Stimulated activated CD8-positive, alpha-beta memory T cell treated with anti-CD3 and anti-CD28 coated beads, Interleukin-4, amount 100 ng/mL, for 4 hours (primary cell): ENCODE results near the gene RSF1.

Experiments used
- DNase-seq, 2 donors: peaks; one replicate each; pipeline ENCODE4 v3.0.0-alpha.2; 2020; ENCODE audit warnings: low read depth in 2 of 2, low spot score in 1 of 2

Gene RSF1

DNA sequence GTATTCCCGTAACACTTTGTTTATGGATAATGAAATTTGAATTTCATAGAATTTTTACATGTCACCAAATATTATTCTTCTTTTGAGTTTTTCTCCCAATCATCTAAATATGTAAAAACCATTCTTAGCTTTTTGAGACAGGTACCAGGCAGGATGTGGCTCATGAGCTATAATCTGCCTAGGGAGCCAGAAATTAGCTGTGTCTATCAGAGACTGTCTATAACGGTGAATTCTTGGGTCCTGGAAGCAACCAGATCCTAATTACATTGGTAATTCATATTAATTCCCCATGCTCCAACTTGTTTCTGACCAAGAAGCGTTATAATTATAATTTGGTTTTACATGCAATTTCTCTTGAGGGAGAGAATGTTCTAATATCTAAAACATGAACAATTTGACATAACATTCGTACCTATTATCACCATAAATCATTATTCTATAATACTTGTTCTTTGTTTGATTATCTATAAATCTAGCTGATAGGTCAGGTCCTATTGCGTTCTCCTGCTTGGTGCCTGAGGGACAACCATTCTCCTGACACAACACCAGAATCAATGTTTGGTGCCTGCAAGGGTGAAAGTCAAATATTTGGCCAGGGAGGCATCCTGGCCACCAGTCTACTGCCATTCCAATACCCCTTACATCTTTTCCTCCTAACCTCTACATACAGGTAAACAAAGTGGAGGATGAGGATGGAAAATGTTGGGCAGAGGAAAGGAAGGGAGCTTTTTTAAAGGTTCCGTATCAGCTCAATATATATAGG, 69.9 kb downstream of the RSF1 start:
- no peak for DNase-seq

DNA sequence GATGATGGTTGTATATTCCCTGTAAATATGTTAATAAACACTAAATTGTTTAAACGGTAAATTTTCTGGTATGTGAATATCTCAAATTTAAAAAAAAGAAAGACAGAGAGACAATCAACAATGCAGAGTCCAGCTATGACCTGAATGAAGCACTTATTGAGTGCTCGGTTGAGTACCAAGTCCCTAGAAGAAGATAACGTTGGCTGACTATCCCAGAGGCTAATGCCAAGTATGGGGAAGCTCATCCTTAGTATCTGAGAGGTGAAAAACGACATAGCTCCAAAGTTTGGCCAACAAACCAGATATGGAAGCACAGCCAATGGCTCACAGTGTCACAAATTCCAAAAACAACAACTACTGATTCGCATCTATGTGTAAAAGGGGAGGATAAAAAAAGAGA, 71.3 kb downstream of the RSF1 start:
- no peak for DNase-seq

DNA sequence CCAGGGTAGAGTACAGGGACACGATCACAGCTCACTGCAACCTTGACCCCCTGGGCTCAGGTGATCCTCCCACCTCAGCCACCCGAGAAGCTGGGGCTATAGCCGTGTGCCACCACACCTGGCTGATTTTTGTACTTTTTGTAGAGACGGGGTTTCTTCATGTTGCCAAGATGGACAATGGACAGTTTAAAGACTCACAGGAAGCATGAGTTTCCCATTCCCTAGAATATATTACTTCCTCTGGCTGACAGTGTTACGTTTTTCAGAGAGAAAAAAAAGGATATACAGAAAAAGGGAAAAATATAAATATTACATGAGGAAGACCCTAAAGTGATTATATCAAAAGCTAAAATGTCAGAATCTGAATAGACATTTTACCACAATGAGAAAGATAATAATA, 72.3 kb downstream of the RSF1 start:
- no peak for DNase-seq

DNA sequence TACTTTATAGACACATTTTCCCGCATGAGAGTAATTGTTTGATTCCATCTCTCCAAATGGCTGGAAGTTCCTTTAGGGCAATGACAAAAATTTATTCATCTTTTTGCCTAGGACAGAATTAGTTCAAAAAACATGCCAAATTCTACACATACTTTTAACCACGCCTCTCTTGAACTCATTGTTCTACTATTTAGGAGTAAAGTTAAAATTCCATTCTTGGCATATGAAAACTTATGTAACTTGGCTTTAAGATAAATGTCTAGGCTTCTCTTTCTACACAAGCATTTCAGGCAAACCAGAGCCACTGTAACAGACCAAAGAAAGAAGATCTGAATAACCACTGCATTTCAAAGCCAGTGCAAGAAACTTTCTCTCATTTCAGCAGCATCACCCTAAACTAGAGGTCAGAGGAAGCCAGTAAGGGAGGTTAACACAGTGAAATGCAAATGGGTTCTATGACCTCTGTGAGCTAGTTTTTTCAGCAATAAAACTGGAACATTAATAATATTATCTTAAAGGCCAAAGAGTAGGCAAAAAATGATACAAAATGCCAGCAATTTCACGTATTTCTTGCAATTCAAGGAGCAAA, 73.0 kb downstream of the RSF1 start:
- no peak for DNase-seq

DNA sequence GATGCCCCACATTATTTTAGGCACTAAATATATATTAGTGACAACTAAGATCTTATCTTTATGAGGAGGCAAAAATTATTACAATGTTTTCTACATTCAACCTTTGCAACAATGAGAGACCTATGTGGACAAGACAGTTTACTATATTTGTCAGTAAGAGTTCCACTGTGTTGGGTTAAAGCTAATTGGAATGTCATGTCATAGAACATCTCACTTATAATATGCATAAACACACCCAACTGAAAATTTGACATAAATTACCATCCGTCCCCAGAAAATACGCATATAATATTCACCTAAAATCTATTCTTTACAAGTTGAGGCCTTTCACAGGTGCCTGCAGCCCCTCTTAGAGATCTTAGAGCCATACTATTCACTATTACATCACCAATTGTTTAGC, 84.0 kb downstream of the RSF1 start:
- no peak for DNase-seq

DNA sequence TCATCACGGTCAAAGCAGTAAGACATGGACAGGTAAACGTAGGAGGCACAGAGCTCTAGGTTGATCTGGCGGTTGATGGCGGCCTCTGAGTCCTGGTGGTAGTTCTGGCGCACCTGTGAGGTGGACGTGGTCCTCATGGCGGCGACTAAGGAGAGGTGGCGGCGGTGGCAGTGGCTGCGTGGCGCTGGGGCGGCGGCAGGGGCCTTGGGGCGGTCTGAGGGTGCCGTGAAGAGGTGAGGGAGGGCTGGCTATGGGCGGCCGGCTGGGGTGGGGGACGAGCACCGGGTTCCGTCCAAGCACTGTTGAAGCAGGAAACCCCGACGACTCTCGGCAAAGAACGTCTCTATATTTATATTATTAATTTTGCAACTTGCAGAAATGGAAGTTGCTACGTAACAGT, 85.6 kb downstream of the RSF1 start:
- DNase-seq, result no peak

DNA sequence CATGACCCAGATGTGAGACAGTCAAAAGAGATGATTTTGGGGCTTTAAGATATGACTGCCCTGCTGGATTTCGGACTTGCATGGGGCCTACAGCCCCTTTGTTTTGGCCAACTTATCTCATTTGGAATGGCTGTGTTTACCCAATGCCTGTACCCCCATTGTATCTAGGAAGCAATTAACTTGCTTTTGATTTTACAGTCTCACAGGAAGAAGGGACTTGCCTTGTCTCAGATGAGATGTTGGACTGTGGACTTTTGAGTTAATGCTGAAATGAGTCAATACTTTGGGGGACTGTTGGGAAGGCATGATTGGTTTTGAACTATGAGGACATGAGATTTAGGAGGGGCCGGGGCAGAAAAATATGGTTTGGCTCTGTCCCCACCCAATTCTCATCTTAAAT, 88.4 kb downstream of the RSF1 start:
- no peak for DNase-seq

DNA sequence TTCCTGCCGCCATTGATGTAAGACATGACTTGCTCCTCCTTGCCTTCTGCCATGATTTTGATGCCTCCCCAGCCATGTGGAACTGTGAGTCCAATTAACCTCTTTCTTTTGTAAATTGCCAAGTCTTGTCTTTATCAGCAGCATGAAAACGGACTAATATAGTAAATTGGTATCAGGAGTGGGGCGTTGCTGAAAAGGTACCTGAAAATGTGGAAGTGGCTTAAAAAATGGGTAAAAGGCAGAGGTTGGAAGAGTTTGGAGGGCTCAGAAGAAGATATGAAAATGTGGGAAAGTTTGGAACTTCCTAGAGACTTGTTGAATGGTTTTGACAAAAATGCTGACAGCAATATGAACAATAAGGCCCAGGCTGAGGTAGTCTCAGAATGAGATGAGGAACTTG, 89.7 kb downstream of the RSF1 start:
- DNase-seq, result no peak

DNA sequence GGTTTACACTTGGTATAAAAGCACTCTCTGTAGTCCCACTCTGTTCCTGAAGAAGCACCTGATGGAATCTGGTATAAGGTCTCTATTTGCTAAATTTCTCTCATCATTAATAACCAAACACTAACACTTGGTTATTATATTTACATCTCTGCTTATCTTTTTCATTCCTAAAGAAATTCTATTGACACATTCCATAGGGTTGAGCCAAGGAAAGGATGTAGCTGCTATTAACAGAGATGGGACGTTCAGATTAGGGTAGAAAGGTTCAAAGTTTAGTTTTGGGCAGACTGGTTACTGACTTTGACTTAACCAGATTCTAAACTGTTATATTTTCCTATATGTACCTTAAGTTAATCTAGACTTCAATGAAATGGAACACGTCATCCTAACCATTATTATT, 91.5 kb downstream of the RSF1 start:
- DNase-seq, result no peak

DNA sequence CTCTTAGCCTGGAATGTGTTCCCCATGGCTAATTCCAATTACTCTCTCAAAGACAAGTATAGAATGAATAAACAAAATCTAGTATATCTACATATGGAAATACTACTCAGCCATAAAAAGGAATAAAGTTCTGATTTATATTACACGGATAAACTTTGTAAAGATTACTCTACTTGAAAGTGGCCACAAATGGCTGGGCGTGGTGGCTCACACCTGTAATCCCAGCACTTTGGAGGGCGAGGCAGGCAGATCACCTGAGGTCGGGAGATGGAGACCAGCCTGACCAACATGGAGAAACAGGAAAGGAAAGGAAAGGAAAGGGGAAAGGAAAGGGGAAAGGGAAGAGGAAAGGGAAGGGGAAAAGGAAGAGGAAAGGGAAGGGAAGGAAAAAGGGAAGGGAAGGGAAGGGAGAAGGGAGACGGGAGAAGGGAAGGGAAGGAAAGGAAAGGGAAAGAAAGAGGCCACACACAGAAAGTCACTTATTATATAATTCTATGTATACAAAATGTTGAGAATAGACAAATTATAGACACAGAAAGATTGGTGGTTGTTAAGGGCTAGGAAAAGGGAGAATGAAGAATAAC, 92.2 kb downstream of the RSF1 start:
- DNase-seq, result no peak

DNA sequence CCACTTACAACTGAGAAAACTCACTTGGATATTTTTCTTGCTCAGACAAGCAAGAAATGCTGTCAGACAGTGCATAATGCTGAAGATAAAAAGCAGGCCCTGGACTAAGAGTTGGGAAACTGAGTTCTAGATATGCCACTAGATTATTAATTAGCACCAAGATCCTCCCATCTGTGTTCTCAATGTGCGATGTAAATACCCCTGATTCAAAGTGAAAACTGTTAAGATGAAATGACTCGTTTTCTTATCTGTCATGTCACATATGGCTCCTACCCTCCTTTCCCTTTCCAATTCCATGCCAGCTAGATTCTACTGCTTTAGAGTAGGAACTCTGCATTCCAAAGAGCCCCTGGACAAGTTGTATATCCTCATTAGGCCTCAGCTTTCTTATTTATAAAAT, 94.0 kb downstream of the RSF1 start:
- no peak for DNase-seq

DNA sequence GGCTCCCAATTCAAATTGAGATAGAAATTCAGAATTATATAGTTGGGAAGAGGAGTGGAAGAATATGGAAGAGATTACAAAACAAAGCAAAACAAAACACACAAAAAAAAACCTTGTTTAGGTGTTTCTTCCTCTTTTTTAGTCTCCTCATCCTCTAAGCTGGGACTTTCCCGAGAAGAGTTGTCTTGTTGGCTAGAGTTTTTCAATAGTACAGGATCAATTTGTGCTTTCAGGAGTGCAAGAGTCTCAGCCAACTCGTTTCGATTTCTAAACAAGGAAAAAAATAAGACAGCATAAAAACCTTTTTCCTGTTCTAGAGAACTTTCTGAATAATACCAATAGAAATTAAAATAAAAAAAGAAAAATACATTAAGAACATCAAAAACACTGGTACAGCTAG, 95.1 kb downstream of the RSF1 start:
- no peak for DNase-seq

DNA sequence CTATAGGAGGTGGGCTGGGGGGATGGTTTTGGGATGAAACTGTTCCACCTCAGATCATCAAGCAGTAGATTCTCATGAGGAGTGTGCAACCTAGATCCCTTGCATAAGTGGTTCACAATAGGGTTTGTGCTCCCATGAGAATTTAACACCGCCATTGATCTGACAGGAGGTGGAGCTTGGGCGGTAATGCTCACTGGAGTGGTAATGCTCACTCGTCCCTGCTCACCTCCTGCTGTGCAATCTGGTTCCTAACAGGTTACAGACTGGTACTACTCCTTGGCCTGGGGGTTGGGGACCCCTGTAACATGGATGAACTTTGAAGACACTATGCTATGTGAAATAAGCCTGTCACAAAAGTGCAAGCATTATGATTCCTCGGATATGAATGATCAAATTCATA, 95.9 kb downstream of the RSF1 start:
- no peak for DNase-seq

DNA sequence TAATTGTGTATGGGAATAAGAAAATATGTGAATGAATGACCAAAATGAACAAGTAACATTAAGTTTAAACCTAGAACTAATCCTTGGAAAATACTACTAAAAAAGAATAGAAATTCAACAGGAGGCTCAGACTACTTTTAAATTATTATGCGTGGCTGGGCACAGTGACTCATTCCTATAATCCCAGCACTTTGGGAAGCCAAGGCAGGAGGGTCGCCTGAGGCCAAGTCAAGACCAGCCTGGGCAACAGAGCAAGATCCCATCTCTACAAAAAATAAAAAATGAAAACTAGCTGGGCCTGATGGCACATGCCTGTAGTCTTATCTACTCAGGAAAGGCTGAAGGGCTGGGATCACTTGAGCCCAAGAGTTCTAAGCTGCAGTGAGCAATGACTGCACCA, 97.5 kb downstream of the RSF1 start:
- no peak for DNase-seq

DNA sequence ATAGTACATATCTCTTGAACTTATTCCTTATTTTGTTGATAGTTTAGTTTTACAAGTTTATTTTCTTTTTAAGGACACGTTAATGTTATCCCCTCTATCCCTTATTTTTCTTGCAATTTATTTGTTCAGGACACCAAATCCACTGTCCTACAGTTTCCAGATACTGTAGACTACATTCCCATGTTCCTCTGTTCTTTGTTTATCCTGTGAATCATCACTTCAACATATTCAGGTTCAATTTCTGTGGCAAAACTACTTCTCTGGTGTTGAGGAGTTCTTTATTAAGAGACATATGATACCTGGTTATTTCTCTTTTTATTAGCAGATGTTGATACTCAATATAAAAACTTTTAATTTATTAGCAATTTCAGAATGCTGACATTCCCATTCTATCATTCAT, 110.2 kb downstream of the RSF1 start:
- DNase-seq, result no peak

DNA sequence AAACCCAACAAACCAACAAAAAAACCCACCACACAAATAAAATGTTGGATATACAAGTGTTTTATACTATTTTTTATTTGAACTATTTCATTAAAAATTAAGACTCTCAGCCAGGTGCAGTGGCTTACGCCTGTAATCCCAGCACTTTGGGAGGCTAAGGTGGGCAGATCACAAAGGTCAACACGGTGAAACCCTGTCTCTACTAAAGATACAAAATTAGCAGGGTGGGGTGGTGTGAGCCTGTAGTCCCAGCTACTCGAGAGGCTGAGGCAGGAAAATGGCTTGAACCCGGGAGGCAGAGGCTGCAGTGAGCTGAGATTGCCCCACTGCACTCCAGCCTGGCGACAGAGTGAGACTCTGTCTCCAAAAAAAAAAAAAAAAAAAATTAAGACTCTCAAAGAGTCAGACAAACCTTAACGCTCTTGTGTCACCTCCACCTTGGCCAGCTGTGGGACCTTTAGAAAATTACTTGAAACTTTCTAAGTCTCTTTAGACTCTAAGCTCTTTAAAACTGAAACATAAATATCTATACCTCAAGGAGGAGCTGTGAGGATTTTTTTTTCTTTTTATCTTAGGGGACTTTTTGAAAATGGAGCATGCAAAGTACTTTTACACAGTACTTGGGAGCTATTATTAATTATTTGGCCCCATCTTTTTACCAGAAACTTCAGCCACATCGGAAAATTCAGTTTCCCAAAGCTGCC, 114.5 kb downstream of the RSF1 start:
- DNase-seq, result no peak

DNA sequence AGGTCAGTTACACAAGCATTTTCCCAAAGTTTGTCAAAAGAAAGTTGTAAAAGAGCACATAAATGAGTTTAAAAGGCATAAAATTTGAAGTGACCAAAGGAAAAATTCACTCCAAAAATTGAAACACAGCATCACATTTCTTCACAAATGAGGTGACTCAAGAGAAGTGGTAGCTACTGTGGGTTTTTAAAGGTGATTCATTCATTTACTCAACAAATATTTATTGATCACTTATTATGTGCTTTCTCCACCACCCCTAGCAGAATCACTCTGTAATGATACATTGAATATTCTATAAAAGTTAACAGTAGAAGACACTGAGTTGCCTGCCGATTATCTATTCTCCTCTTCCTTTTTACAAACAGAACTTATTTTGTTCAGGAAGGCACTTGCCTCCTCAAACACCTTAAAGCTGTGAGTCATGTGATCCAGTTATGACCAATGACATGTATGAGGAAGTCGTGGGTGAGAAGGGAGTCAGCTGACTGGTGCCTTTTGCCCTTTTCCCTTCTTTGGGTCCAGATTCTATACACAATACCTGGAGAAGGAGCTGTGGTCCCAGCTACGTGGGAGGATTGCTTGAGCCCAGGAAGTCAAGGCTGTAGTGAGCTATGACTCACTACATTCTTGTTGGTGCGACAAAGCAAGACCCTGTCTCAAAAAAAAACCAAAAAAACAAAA, 115.2 kb downstream of the RSF1 start:
- no peak for DNase-seq

DNA sequence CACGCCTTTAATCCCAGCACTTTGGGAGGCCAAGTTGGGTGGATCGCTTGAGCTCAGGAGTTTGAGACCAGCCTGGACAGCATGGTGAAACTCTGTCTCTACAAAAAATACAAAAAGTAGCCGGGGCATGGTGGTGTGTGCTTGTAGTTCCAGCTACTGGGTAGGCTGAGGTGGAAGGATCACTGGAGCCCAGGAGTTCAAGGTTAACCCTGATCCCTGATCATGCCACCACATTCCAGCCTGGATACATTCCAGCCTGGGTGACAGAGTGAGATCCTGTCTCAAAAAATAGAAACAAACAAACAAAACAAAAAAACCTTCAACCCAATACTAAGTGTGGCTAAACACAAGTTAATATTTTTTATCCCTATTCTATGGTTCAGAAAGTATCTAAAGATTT, 116.5 kb downstream of the RSF1 start:
- no peak for DNase-seq

DNA sequence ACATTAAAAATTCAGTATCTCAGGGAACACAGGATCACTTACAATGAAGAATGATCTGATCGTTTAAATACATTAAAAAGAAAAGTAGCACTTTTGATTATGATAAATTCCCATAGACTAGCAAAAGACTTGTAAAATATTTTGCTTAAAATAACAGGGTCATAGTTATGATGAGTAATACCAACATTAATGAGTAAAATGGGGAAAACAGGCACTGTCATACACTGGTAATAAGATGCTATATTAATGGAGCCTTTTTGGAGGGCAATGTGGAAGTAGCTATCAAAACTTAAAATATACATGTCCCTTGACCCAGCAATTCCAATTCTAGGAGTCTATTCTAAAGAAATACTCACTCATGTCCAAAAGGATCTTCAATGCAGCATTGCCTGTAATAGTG, 121.1 kb downstream of the RSF1 start:
- no peak for DNase-seq

DNA sequence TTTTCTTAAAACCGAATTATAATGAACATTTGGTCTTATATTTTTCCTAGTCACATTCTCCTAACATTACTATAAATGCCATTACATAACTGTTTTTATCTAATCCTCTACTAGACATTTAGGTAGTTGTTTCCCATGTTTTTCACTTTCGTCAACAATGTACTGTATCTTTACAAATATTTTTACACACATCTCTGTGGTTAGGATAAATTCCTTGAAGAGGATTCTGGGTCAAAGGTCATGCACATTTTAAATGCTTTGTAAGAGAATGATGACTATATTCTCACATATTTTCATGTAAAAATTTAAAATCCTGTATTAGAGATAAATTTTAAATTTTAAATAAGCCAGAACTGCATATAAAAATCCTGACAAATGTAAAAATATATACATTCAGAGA, 121.6 kb downstream of the RSF1 start:
- no peak for DNase-seq

DNA sequence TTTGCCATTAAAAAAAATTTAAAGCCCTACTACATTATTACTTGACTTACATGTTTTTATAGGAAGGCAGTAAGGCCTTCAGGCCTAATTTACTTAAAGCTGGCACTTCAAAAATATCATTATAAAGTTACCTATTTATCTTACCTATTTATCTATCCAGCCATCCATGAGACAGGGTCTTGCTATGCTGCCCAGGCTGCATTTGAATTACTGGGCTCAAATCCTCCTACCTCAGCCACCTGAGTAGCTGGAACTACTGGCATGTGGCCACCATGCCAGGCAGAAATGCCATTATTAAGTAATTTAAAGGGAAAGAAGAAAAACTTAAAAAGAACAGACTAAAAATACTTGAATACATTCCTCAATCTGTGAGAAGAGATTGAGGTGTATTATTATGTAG, 122.7 kb downstream of the RSF1 start:
- DNase-seq, result no peak

DNA sequence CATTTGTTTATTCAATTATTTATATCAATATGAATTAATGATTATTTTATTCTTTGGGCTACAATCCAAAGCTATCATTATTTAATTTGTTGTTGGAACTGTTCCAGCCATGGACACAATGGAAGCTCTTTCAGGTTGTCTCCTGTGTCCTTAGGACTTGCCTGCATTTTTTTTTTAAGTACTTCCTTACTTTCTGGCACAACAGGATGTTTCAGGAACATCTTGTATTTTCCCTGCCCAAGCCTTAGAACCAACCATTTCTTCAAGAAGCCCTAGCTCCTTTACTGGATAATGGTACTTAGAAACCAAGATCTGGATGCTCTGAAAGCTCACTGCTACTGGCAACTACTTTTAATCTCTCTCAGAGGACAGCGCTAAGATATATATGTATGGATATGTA, 125.1 kb downstream of the RSF1 start:
- DNase-seq, result no peak
